ENCODE data around the gene EHF. TPM values are rescaled to one million over a fixed set of nuclear protein-coding genes. Genes with fewer than 3 reads are reported as not detected.

Gene EHF
- total RNA-seq, 1 experiment from 2014 or later: 118 TPM

- H3K9me2 ChIP-seq (ENCODE audit: insufficient read depth): no peaks in the 10 kb centered on the region
- peaks cover 72% of the 10 kb centered on the region for H3K36me3 ChIP-seq (ENCODE audit: low read depth)
- no peak overlapping the region for H3K4me3 ChIP-seq
- BruUV-seq (replicated peaks): no TSS peak
- intact Hi-C loops (cut with micrococcal nuclease; ENCODE audit: unreplicated experiment): no loop called here
- H3K79me2 ChIP-seq (ENCODE audit: low read depth): peaks cover 94% of the 10 kb centered on the region
- peak overlapping the region; percentile 40 for H3K4me2 ChIP-seq
- ChIA-PET CTCF (interaction anchor here (1.0 kb wide), 1 partner anchor 23 kb away, joined by 3 read pairs; no protein-coding TSS in a partner anchor), POLR2A (ENCODE audit: unreplicated experiment) (interaction anchor here (0.7 kb wide), 1 partner anchor 586 kb away, joined by 6 read pairs; no protein-coding TSS in a partner anchor)
- H2AFZ ChIP-seq: no peak overlapping the region
- no peaks in the 10 kb centered on the region for H3K9me3 ChIP-seq (ENCODE audit: insufficient read depth, low read depth)
- peaks cover 75% of the 10 kb centered on the region for H3K4me1 ChIP-seq (replicated peaks; ENCODE audit: insufficient read depth)
- peak overlapping the region; percentile 84; the same call in 1 of the 2 replicates for H3K27ac ChIP-seq
- no peaks in the 10 kb centered on the region for H4K20me1 ChIP-seq (ENCODE audit: insufficient read depth)
- H3K27me3 ChIP-seq (ENCODE audit: insufficient read depth, low read depth): no peaks in the 10 kb centered on the region
- peak in 1 of 2 experiments; percentile 12 for DNase-seq
- H3F3A ChIP-seq (ENCODE audit: insufficient read depth, low read depth): peaks cover 66% of the 10 kb centered on the region
- TF ChIP-seq CTCF (conservative IDR thresholded peaks at IDR 0.05) (no peak), EZH2 (IDR thresholded peaks at IDR 0.05; ENCODE audit: low read depth) (no peak)
Measured at GRCh38 chr11:34644669-34645406, 23.9 kb downstream of the EHF start.

GRCh38 chr11:34646431-34646830, 25.5 kb downstream of the EHF start:
- no peak overlapping the region for H3K27ac ChIP-seq
- H3F3A ChIP-seq (ENCODE audit: insufficient read depth, low read depth): peaks cover 69% of the 10 kb centered on the region
- no peak overlapping the region for H2AFZ ChIP-seq
- H4K20me1 ChIP-seq (ENCODE audit: insufficient read depth): no peaks in the 10 kb centered on the region
- peaks cover 91% of the 10 kb centered on the region for H3K79me2 ChIP-seq (ENCODE audit: low read depth)
- H3K36me3 ChIP-seq (ENCODE audit: low read depth): peaks cover 86% of the 10 kb centered on the region
- ChIA-PET POLR2A (ENCODE audit: unreplicated experiment) (no interaction called here), CTCF (interaction anchor here (0.6 kb wide), 1 partner anchor 86 kb away, joined by 4 read pairs; no protein-coding TSS in a partner anchor)
- TF ChIP-seq EZH2 (IDR thresholded peaks at IDR 0.05; ENCODE audit: low read depth) (no peak), CTCF (conservative IDR thresholded peaks at IDR 0.05) (no peak)
- no peaks in the 10 kb centered on the region for H3K27me3 ChIP-seq (ENCODE audit: insufficient read depth, low read depth)
- peaks cover 77% of the 10 kb centered on the region for H3K4me1 ChIP-seq (replicated peaks; ENCODE audit: insufficient read depth)
- intact Hi-C loops (cut with micrococcal nuclease; ENCODE audit: unreplicated experiment): no loop called here
- no peak overlapping the region for H3K4me2 ChIP-seq
- BruUV-seq (replicated peaks): no TSS peak
- DNase-seq: no peak
- no peak overlapping the region for H3K4me3 ChIP-seq
- no peaks in the 10 kb centered on the region for H3K9me3 ChIP-seq (ENCODE audit: insufficient read depth, low read depth)
- no peaks in the 10 kb centered on the region for H3K9me2 ChIP-seq (ENCODE audit: insufficient read depth)

- DNase-seq: no peak
- intact Hi-C loops (cut with micrococcal nuclease; ENCODE audit: unreplicated experiment): no loop called here
- no TSS peak for BruUV-seq (replicated peaks)
- H3K27me3 ChIP-seq (ENCODE audit: insufficient read depth, low read depth): no peaks in the 10 kb centered on the region
- no peak overlapping the region for H3K4me2 ChIP-seq
- no peak overlapping the region for H3K4me3 ChIP-seq
- peaks cover 93% of the 10 kb centered on the region for H3K36me3 ChIP-seq (ENCODE audit: low read depth)
- no peaks in the 10 kb centered on the region for H4K20me1 ChIP-seq (ENCODE audit: insufficient read depth)
- POLR2A ChIA-PET (ENCODE audit: unreplicated experiment): no interaction called here
- no peaks in the 10 kb centered on the region for H3K9me2 ChIP-seq (ENCODE audit: insufficient read depth)
- no peaks in the 10 kb centered on the region for H3K9me3 ChIP-seq (ENCODE audit: insufficient read depth, low read depth)
- H3K27ac ChIP-seq: no peak overlapping the region
- no peak for TF ChIP-seq EZH2 (IDR thresholded peaks at IDR 0.05; ENCODE audit: low read depth)
- no peak for TF ChIP-seq CTCF (conservative IDR thresholded peaks at IDR 0.05)
- H2AFZ ChIP-seq: no peak overlapping the region
- peaks cover 77% of the 10 kb centered on the region for H3K4me1 ChIP-seq (replicated peaks; ENCODE audit: insufficient read depth)
- CTCF ChIA-PET: interaction anchor here (1.2 kb wide), 1 partner anchor 134 kb away, joined by 3 read pairs; no protein-coding TSS in a partner anchor
- peaks cover 69% of the 10 kb centered on the region for H3F3A ChIP-seq (ENCODE audit: insufficient read depth, low read depth)
- peaks cover 84% of the 10 kb centered on the region for H3K79me2 ChIP-seq (ENCODE audit: low read depth)
Measured at GRCh38 chr11:34647131-34647530, 26.2 kb downstream of the EHF start.

All from PC-9 (cell line).